Lower leg skin (tissue), 4 donors: ENCODE results near the gene ACTN4. TPM values are rescaled to one million over a fixed set of nuclear protein-coding genes. Genes with fewer than 3 reads are reported as not detected.

Experiments
- DNase-seq, 2 donors: peaks; one replicate each; pipeline ENCODE4 v3.0.0-alpha.2; 2019; ENCODE audit warnings: low spot score in 2 of 2
- H3K4me3 ChIP-seq: fragments of 200-600 bp; sonication (generic); 2 replicates; pipeline ENCODE4 v1.5.1; 2017; ENCODE audit warnings: mild to moderate bottlenecking, low read depth; ENCODE audit not compliant: poor library complexity, severe bottlenecking
- POLR2A ChIP-seq, 2 donors: fragments of 450-650 bp; IDR thresholded peaks; one replicate each; pipeline ENCODE4 v1.6.1; 2016 to 2017; ENCODE audit warnings: antibody characterized with exemption in 2 of 2, mild to moderate bottlenecking in 1 of 2, moderate library complexity in 1 of 2
- WGBS, 2 donors: methylation state at CpG; one replicate each; pipeline ENCODE4 v1.1.5; 2018; 5-methylcytosine and 5-hydroxymethylcytosine counted together
- intact Hi-C: fragments of 100-400 bp; cut with DNase I; formaldehyde crosslinking; loops from one replicate; pipeline ENCODE4 v1.15.0; 2023; ENCODE audit warnings: low total_unique reads
- total RNA-seq, 4 donors: library from RNA; depleted of rRNA; stranded (reverse); fragments of >200 nt; gene quantifications; one replicate each; pipeline ENCODE4 v1.1.0, GENCODE V29; 2016
- TF ChIP-seq, protein P1 (sequence below), 3 donors: fragments of 450-650 bp; IDR thresholded peaks; one replicate each; pipeline ENCODE4 v1.5.1; 2016; ENCODE audit warnings: antibody characterized with exemption in 3 of 3, mild to moderate bottlenecking in 3 of 3, moderate library complexity in 2 of 3

ACTN4 gene
- total RNA-seq, 4 donors from 2014 or later = 411 to 572 (median 469) TPM

DNA sequence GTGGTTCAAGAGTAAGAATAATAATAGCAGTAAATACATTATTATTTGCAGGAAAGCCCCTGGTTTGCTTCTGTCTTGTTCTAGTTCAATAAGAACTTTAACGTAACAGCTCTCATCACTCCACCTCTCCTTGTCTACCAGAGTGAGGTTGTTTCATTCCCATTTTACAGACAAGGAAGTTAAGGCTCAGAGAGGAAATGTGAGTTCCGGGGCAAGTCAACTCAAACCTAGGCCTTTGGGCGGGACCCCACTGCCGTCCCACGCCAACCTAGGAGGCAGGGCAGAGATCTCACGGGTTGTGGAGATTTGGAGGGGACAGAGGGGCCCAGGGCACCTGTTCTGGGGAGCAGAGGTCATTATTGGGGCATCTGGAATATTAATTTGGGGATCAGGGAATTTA, 31.2 kb upstream of the ACTN4 start:
- 84% methylated on average over 6 of the region's 6 CpGs for WGBS, 2 donors
- intact Hi-C loops = loop anchor here (10.0 kb wide), 1 partner anchor 101 kb away; no protein-coding TSS in a partner anchor
- TF ChIP-seq, protein P1, sequence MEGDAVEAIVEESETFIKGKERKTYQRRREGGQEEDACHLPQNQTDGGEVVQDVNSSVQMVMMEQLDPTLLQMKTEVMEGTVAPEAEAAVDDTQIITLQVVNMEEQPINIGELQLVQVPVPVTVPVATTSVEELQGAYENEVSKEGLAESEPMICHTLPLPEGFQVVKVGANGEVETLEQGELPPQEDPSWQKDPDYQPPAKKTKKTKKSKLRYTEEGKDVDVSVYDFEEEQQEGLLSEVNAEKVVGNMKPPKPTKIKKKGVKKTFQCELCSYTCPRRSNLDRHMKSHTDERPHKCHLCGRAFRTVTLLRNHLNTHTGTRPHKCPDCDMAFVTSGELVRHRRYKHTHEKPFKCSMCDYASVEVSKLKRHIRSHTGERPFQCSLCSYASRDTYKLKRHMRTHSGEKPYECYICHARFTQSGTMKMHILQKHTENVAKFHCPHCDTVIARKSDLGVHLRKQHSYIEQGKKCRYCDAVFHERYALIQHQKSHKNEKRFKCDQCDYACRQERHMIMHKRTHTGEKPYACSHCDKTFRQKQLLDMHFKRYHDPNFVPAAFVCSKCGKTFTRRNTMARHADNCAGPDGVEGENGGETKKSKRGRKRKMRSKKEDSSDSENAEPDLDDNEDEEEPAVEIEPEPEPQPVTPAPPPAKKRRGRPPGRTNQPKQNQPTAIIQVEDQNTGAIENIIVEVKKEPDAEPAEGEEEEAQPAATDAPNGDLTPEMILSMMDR (IDR thresholded peaks at IDR 0.05) = no peak
- no peak for TF ChIP-seq POLR2A (IDR thresholded peaks at IDR 0.05)
- no peak overlapping the region for H3K4me3 ChIP-seq
- no peak for DNase-seq

DNA sequence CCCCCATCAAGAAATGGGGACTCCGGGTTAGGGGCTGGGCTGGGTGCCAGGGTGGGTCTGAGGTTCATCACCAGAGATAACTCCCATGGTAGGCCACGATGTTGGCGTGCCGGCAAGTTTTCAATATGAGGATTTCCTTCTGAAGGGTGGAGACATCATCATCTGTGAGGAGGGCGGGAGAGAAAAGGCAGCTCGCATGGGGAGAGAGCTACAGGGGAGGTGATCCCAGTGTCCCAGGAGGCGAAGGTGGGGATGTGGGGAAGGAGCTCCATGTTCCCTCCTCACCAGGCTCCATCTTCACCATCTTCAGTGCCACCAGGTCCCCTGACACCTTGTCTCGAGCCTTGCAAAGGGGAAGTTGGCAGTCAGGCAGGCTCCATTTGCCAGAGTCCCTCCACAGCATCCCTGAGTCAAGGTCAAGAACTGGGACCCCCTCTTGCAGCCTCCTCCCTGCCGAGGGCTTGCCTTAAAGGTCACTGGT, 30.1 kb upstream of the ACTN4 start:
- DNase-seq = no peak
- 71 to 73% methylated on average over 9 of the region's 9 CpGs for WGBS, 2 donors
- TF ChIP-seq POLR2A (IDR thresholded peaks at IDR 0.05) = no peak
- TF ChIP-seq, protein P1 (IDR thresholded peaks at IDR 0.05) = no peak
- intact Hi-C loops = loop anchor here (10.0 kb wide), 1 partner anchor 103 kb away; no protein-coding TSS in a partner anchor
- no peak overlapping the region for H3K4me3 ChIP-seq

GRCh38 chr19:38617764-38618589, 29.5 kb upstream of the ACTN4 start, which contains the start of gene MAP4K1:
Gene MAP4K1, minus strand, starts transcription at chr19:38617953. Its CDS starts 58 bp downstream, at chr19:38617895.
- TF ChIP-seq POLR2A (IDR thresholded peaks at IDR 0.05) = no peak
- TF ChIP-seq, protein P1 (IDR thresholded peaks at IDR 0.05) = no peak
- H3K4me3 ChIP-seq = peak within 1 kb of the TSS; percentile 30
- intact Hi-C loops = loop anchor here (10.0 kb wide), 1 partner anchor 103 kb away; no protein-coding TSS in a partner anchor
- 23 to 28% methylated on average over 20 to 22 of the region's 28 CpGs for WGBS, 2 donors
- DNase-seq = peak in 1 of 2 donors; percentile 90

DNA sequence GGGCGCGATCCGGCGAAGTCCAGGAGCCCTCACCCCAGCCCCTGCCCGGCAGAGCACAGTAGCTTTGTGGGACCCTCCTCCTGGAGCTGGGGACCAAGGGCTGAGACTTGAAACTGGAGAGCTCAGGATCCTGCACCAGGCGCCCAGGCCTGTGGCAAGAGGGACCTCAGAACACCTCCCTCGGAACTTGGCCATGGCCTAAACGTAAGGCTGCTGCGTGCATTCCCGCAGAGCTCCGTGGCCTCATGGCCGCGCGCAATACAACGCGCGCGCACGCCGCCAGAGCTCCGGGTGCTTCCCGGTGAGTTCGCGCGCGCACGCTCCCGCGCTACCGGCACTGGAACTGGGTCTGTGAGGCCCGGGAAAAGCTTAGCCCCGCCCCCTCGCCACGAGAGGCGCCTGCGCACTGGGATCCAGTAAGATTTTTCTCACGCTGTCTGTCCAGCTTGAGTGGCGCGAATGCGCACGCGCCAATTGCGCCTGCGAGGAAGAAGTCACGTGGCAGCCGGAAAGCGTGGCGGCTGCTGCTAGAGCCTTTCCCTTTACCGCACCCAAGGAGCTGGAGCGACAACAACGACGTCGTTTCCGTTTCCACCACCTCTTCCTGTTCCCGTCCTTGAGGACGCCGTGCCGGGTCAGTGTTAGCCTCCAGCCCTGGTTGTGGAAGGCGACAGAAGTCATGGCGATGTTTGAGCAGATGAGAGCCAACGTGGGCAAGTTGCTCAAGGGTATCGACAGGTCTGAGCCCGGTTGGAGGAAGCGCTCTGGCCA, 28.7 kb upstream of the ACTN4 start, which contains the start of gene EIF3K:
Gene EIF3K, plus strand, starts transcription at position 599 of the 771 bp plus-strand sequence. Its CDS starts 81 bp downstream, at position 680.
- peak in 1 of 2 donors; percentile 21 for TF ChIP-seq POLR2A (IDR thresholded peaks at IDR 0.05)
- TF ChIP-seq, protein P1 (IDR thresholded peaks at IDR 0.05) = no peak
- WGBS, 2 donors = 1% methylated on average over 63 to 64 of the region's 64 CpGs
- intact Hi-C loops = loop anchor here (10.0 kb wide), 1 partner anchor 104 kb away; no protein-coding TSS in a partner anchor
- peak; percentile 98 to 100 for DNase-seq
- H3K4me3 ChIP-seq = peak within 1 kb of the TSS; percentile 92

DNA sequence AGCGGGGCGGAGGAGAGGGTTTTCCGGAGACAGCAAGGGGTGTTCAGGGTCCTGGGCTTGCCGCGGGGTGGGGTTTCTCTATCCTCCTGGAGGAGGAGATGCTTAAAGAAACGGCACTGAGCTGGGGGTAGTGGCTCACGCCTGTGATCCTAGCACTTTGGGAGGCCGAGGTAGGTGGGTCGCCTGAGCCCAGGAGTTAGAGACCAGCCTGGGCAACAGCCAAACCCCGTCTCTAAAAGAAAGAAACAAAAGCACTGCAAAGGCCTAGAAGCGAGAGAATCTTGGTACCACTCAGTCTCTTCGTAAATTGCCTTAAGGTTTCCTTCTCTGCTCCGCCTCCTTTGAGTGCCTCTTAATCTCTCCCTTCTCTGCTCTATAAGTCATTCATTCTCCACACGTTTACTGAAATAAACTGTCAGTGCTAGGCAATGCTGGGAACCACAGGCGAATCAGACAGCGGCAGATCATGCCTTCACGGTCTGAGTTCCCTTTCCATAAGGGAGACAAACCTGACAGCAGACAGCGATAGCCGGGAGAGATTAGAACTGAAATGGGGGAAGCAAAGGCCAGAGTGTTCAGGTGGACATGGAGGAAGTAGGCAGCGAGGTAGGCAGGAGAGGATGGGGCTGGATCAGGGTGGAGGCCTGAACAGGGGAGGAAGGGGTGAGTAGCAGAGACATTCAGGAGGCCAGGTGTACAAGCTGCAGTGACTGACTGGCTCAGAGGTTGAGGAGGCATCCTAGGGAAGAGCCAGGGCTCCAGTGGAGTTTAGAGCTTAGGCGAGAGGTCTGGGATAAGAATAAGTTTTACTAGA, 27.9 kb upstream of the ACTN4 start:
- TF ChIP-seq, protein P1 (IDR thresholded peaks at IDR 0.05) = no peak
- no peak for TF ChIP-seq POLR2A (IDR thresholded peaks at IDR 0.05)
- intact Hi-C loops = loop anchor here (10.0 kb wide), 1 partner anchor 105 kb away; no protein-coding TSS in a partner anchor
- whole genome bisulfite sequencing, 2 donors = 16 to 18% methylated on average over 21 of the region's 21 CpGs
- DNase-seq = no peak
- H3K4me3 ChIP-seq = peak overlapping the region; percentile 92
